Measurements from ENCODE around the gene GPX3.

- TF ChIP-seq POLR2A (IDR thresholded peaks at IDR 0.05), result no peak
- TF ChIP-seq, protein P1, sequence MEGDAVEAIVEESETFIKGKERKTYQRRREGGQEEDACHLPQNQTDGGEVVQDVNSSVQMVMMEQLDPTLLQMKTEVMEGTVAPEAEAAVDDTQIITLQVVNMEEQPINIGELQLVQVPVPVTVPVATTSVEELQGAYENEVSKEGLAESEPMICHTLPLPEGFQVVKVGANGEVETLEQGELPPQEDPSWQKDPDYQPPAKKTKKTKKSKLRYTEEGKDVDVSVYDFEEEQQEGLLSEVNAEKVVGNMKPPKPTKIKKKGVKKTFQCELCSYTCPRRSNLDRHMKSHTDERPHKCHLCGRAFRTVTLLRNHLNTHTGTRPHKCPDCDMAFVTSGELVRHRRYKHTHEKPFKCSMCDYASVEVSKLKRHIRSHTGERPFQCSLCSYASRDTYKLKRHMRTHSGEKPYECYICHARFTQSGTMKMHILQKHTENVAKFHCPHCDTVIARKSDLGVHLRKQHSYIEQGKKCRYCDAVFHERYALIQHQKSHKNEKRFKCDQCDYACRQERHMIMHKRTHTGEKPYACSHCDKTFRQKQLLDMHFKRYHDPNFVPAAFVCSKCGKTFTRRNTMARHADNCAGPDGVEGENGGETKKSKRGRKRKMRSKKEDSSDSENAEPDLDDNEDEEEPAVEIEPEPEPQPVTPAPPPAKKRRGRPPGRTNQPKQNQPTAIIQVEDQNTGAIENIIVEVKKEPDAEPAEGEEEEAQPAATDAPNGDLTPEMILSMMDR (IDR thresholded peaks at IDR 0.05), result no peak
Measured at GRCh38 chr5:151058301-151058700, 37.9 kb downstream of the GPX3 start.

Data from testis (tissue), 2 donors.